Measurements from ENCODE around the gene ARHGEF7.

GRCh38 chr13:111267784-111268183 lies 152.7 kb downstream of the ARHGEF7 start:
- TF ChIP-seq CTCF (conservative IDR thresholded peaks at IDR 0.05 in 1 of 2, IDR thresholded peaks at IDR 0.05 in 1 of 2; ENCODE audit: extremely low read depth in 1 of 2, insufficient read depth in 1 of 2, low read depth in 1 of 2, low read length in 2 of 2) (no peak), EZH2 (IDR thresholded peaks at IDR 0.05; ENCODE audit: borderline replicate concordance, low read length) (no peak)
